SK-N-SH (cell line): ENCODE data around the gene ARHGEF7. TPM values are rescaled to one million over a fixed set of nuclear protein-coding genes. Genes with fewer than 3 reads are reported as not detected.
A peak's percentile ranks its signal among the peaks of the same experiment; 100 is the strongest.

Experiments
- CTCF ChIA-PET: fragments of 300-600, 350-600 bp; formaldehyde crosslinking; extraction: SDS; loops from one replicate; lab custom pipeline; 2021; lab: Yijun Ruan, JAX
- POLR2A ChIA-PET: fragments of 350-600 bp; sonication (Branson Sonifier 250); formaldehyde crosslinking; extraction: SDS; loops from one replicate; lab custom pipeline; 2020; ENCODE audit warnings: antibody characterized with exemption, inconsistent platforms; lab: Yijun Ruan, JAX
- DNase-seq: peaks from one replicate; pipeline ENCODE4 v3.0.0; 2012
- H2AFZ ChIP-seq: fragments of 200-600 bp; sonication (generic); 2 replicates; pipeline ENCODE4 v1.8.1; 2016; ENCODE audit warnings: antibody characterized with exemption, mild to moderate bottlenecking, low read depth
- H3F3A ChIP-seq: fragments of 200-600 bp; sonication (generic); replicated peaks from 2 replicates; pipeline ENCODE3; 2016; ENCODE audit warnings: antibody characterized with exemption, mild to moderate bottlenecking; ENCODE audit not compliant: insufficient read depth
- H3K27ac ChIP-seq, 2 experiments: fragments of 200-500 bp in 1 of 2; fragments of 200-600 bp in 1 of 2; sonication (Bioruptor generic) in 1 of 2; sonication (generic), shearing (Covaris generic) in 1 of 2; 2 replicates each; pipeline versions ENCODE4 v1.5.1 to v1.6.1; 2014 to 2016; ENCODE audit warnings: low read depth in 2 of 2, inconsistent platforms in 1 of 2, low read length in 1 of 2, mild to moderate bottlenecking in 1 of 2, mixed read lengths in 1 of 2
- H3K27me3 ChIP-seq: fragments of 200-600 bp; sonication (generic), shearing (Covaris generic); 2 replicates; pipeline ENCODE4 v1.6.1; 2016; ENCODE audit warnings: mixed run types; ENCODE audit not compliant: insufficient read depth
- H3K36me3 ChIP-seq, 2 experiments: fragments of 200-500 bp in 1 of 2; fragments of 200-600 bp in 1 of 2; sonication (Bioruptor generic) in 1 of 2; sonication (generic) in 1 of 2; replicated peaks in 1 of 2; 2 replicates each; pipeline versions ENCODE3 to v1.5.1; 2014 to 2016; ENCODE audit warnings: low read length in 1 of 2, mild to moderate bottlenecking in 1 of 2; ENCODE audit not compliant: insufficient read depth in 2 of 2, control insufficient read depth in 1 of 2
- H3K4me1 ChIP-seq, 2 experiments: fragments of 200-500 bp in 1 of 2; fragments of 200-600 bp in 1 of 2; sonication (Bioruptor generic) in 1 of 2; sonication (generic), shearing (Covaris generic) in 1 of 2; 2 replicates each; pipeline versions ENCODE4 v1.5.1 to v1.6.1; 2014 to 2016; ENCODE audit warnings: low read depth in 1 of 2, low read length in 1 of 2, mixed run types in 1 of 2; ENCODE audit not compliant: insufficient read depth in 2 of 2, control insufficient read depth in 1 of 2
- H3K4me2 ChIP-seq: fragments of 200-600 bp; sonication (generic), shearing (Covaris generic); 2 replicates; pipeline ENCODE4 v1.6.1; 2017; ENCODE audit warnings: mixed run types
- H3K4me3 ChIP-seq, 2 experiments: fragments of 200-500 bp in 1 of 2; fragments of 200-600 bp in 1 of 2; sonication (Bioruptor generic) in 1 of 2; sonication (generic), shearing (Covaris generic) in 1 of 2; 2 replicates each; pipeline versions ENCODE4 v1.5.1 to v1.8.1; 2014 to 2016; ENCODE audit warnings: low read depth in 2 of 2, inconsistent platforms in 1 of 2, low read length in 1 of 2, mild to moderate bottlenecking in 1 of 2, mixed read lengths in 1 of 2, moderate library complexity in 1 of 2
- H3K79me2 ChIP-seq: fragments of 200-600 bp; sonication (generic); 2 replicates; pipeline ENCODE4 v1.8.1; 2017; ENCODE audit warnings: mild to moderate bottlenecking; ENCODE audit not compliant: insufficient read depth
- H3K9ac ChIP-seq: fragments of 200-600 bp; sonication (generic); 2 replicates; pipeline ENCODE4 v1.6.1; 2017; ENCODE audit warnings: mixed run types
- H3K9me2 ChIP-seq: fragments of 200-600 bp; sonication (generic); 2 replicates; pipeline ENCODE4 v1.6.1; 2017; ENCODE audit warnings: mixed run types
- H3K9me3 ChIP-seq: fragments of 200-600 bp; sonication (generic); 2 replicates; pipeline ENCODE4 v1.6.1; 2017; ENCODE audit warnings: mixed run types, mild to moderate bottlenecking, moderate library complexity
- H4K20me1 ChIP-seq: fragments of 200-600 bp; sonication (generic); 2 replicates; pipeline ENCODE4 v1.6.1; 2017; ENCODE audit warnings: mild to moderate bottlenecking, mixed run types; ENCODE audit not compliant: insufficient read depth
- CHD2 ChIP-seq: fragments of 150-350 bp; IDR thresholded peaks from 2 replicates; pipeline ENCODE4 v1.6.1; 2018; ENCODE audit warnings: low read length; ENCODE audit not compliant: partially characterized antibody
- ELF1 ChIP-seq: IDR thresholded peaks from 2 replicates; pipeline ENCODE4 v1.4.0; 2012
- EP300 ChIP-seq, 2 experiments: IDR thresholded peaks; 2 replicates each; pipeline versions ENCODE4 v1.4.0 to v1.6.1; 2012; ENCODE audit warnings: borderline replicate concordance in 1 of 2, low read depth in 1 of 2, low read length in 1 of 2
- RAD21 ChIP-seq: IDR thresholded peaks from 2 replicates; pipeline ENCODE4 v1.6.1; 2012; ENCODE audit warnings: mild to moderate bottlenecking, low read length
- RFX5 ChIP-seq: IDR thresholded peaks from 2 replicates; pipeline ENCODE4 v1.6.1; 2012; ENCODE audit warnings: mild to moderate bottlenecking, improper control_type of control experiment, low read length
- SMC3 ChIP-seq: IDR thresholded peaks from 2 replicates; pipeline ENCODE4 v1.6.1; 2012; ENCODE audit warnings: low read depth, low read length, improper control_type of control experiment
- TAF1 ChIP-seq: IDR thresholded peaks from 2 replicates; pipeline ENCODE4 v1.6.1; 2012; ENCODE audit warnings: low read depth, mild to moderate bottlenecking, low read length, moderate library complexity, borderline replicate concordance
- TCF12 ChIP-seq: IDR thresholded peaks from 2 replicates; pipeline ENCODE4 v1.4.0; 2012
- YY1 ChIP-seq: IDR thresholded peaks from 2 replicates; pipeline ENCODE4 v1.4.0; 2012; ENCODE audit warnings: low read depth, mild to moderate bottlenecking
- WGBS: methylation state at CpG from one replicate; pipeline ENCODE4 v1.1.6; 2017; ENCODE audit warnings: low lambda C conversion rate; 5-methylcytosine and 5-hydroxymethylcytosine counted together
- polyA plus RNA-seq, 3 experiments: library from polyadenylated mRNA; depleted of rRNA; stranded (reverse); fragments of >200 nt; gene quantifications; 2 replicates each; pipeline ENCODE4 v1.2.3, GENCODE V29; 2012
- TF ChIP-seq, protein P1 (sequence below): fragments of 150-350 bp; IDR thresholded peaks from 2 replicates; pipeline ENCODE4 v1.6.1; 2016; ENCODE audit warnings: mild to moderate bottlenecking, low read depth, low read length
- TF ChIP-seq, protein P2 (sequence below): IDR thresholded peaks from 2 replicates; pipeline ENCODE4 v1.4.0; 2012; ENCODE audit warnings: low read depth
- TF ChIP-seq, protein P3 (sequence below): IDR thresholded peaks from 2 replicates; pipeline ENCODE4 v1.4.0; 2012; ENCODE audit warnings: low read depth, borderline replicate concordance
- TF ChIP-seq, protein P4 (sequence below): IDR thresholded peaks from 2 replicates; pipeline ENCODE4 v1.6.1; 2012; ENCODE audit warnings: mild to moderate bottlenecking, low read depth, low read length, moderate library complexity
- TF ChIP-seq, protein P5 (sequence below): IDR thresholded peaks from 2 replicates; pipeline ENCODE4; 2012
- TF ChIP-seq, protein P6 (sequence below): fragments of 150-350 bp; IDR thresholded peaks from 2 replicates; pipeline ENCODE4 v1.6.1; 2017; ENCODE audit warnings: antibody characterized with exemption, low read length, low read depth, borderline replicate concordance

Gene ARHGEF7
- polyA plus RNA-seq, 1 of the 3 experiments (the other 2 are of a cell fraction), result 21.6 TPM

DNA sequence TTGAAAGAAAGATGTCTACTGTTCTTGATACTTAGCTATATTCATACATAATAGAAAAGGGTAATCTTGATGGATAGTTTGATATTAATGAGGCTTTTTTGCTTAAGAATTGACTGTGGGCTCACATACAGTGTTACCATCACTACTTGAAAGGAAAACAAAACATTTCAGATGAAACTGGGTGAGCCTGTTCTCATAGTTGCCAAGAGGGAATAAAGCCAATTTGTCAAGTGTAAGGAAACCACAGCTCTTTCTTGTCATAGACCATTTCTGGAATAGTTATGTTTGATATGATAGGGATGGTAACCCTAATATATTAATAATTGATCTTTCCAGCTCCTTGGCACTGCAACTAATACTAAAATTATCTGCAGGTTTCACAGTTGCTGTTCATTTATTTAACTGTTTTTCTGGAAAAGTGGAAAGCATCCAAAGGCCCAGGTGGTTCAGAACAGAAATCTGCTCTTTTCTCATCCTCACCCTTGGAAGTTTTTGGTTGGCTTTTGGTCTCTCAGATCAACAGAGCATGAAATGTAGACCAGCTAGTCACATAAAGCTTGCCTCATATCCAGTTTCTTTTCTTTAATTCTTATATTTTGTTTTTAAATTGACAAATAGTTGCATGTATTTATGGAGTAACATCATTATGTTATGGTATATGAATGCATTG lies 43.2 kb downstream of the ARHGEF7 start (continued):
- TF ChIP-seq RFX5 (no peak), SMC3 (no peak), TCF12 (no peak), TAF1 (no peak), ELF1 (no peak), YY1 (no peak)
- TF ChIP-seq, protein P1, sequence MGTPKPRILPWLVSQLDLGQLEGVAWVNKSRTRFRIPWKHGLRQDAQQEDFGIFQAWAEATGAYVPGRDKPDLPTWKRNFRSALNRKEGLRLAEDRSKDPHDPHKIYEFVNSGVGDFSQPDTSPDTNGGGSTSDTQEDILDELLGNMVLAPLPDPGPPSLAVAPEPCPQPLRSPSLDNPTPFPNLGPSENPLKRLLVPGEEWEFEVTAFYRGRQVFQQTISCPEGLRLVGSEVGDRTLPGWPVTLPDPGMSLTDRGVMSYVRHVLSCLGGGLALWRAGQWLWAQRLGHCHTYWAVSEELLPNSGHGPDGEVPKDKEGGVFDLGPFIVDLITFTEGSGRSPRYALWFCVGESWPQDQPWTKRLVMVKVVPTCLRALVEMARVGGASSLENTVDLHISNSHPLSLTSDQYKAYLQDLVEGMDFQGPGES, result no peak
- TF ChIP-seq, protein P2, sequence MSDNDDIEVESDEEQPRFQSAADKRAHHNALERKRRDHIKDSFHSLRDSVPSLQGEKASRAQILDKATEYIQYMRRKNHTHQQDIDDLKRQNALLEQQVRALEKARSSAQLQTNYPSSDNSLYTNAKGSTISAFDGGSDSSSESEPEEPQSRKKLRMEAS, result no peak
- TF ChIP-seq, protein P3, sequence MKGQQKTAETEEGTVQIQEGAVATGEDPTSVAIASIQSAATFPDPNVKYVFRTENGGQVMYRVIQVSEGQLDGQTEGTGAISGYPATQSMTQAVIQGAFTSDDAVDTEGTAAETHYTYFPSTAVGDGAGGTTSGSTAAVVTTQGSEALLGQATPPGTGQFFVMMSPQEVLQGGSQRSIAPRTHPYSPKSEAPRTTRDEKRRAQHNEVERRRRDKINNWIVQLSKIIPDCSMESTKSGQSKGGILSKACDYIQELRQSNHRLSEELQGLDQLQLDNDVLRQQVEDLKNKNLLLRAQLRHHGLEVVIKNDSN, result no peak
- TF ChIP-seq, all 33 proteins: peak for 0

DNA sequence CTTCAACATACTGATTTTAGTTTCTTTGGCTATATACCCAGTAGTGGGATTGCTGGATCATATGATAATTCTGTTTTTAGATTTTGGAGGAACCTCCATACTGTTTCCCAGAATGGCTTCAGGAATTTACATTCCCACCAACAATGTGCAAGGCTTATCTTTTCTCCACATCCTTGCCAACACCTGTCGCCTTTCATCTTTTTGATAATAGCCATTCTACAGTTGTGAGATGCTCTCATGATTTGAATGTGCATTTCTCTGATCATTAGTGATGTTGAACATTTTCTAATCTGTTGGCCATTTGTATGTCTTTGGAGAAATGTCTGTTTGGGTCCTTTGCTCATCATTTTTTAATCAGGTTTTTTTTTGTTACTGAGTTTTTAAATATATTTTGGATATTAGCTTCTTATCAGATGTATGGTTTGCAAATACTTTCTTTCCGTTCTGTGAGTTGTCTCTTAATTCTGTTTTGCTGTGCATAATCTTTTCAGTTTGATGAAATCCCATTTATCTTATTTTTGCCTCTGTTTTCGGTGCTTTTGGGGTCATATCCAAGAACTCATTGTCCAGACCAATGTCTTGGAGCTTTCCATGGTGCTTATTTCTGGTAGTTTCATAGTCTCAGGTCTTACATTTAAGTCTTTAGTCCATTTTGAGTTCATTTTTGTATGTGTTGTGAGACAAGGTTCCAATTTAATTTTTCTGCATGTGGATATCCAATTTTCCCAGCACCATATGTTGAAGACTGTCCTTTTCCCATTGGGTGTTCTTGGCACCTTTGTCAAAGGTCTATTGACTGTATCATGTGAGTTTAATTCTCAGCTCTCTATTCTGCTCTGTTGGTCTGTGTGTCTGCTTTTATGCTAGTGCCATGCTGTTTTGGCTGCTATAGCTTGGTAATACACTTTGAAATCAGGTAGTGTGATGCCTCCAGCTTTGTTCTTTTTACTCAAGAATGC lies 44.5 kb downstream of the ARHGEF7 start:
- no peak for DNase-seq
- no peaks in the 10 kb centered on the region for H3K9me3 ChIP-seq
- peak overlapping the region in 1 of 2 experiments; percentile 11; a peak in 1 of 4 replicates for H3K27ac ChIP-seq
- H3K36me3 ChIP-seq, result peaks cover 33 to 39% of the 10 kb centered on the region in 2 experiments
- H4K20me1 ChIP-seq, result peaks cover 55% of the 10 kb centered on the region
- H3K27me3 ChIP-seq, result no peaks in the 10 kb centered on the region
- H3F3A ChIP-seq, result peaks cover under 1% of the 10 kb centered on the region
- H3K4me3 ChIP-seq, result no peak overlapping the region
- POLR2A ChIA-PET, result no interaction called here
- TF ChIP-seq RAD21 (no peak), EP300 (IDR thresholded peaks at IDR 0.05; ENCODE audit: borderline replicate concordance in 1 of 2, low read depth in 1 of 2, low read length in 1 of 2) (no peak), SMC3 (no peak), TCF12 (peak; percentile 65), CHD2 (no peak)
- TF ChIP-seq, protein P4, sequence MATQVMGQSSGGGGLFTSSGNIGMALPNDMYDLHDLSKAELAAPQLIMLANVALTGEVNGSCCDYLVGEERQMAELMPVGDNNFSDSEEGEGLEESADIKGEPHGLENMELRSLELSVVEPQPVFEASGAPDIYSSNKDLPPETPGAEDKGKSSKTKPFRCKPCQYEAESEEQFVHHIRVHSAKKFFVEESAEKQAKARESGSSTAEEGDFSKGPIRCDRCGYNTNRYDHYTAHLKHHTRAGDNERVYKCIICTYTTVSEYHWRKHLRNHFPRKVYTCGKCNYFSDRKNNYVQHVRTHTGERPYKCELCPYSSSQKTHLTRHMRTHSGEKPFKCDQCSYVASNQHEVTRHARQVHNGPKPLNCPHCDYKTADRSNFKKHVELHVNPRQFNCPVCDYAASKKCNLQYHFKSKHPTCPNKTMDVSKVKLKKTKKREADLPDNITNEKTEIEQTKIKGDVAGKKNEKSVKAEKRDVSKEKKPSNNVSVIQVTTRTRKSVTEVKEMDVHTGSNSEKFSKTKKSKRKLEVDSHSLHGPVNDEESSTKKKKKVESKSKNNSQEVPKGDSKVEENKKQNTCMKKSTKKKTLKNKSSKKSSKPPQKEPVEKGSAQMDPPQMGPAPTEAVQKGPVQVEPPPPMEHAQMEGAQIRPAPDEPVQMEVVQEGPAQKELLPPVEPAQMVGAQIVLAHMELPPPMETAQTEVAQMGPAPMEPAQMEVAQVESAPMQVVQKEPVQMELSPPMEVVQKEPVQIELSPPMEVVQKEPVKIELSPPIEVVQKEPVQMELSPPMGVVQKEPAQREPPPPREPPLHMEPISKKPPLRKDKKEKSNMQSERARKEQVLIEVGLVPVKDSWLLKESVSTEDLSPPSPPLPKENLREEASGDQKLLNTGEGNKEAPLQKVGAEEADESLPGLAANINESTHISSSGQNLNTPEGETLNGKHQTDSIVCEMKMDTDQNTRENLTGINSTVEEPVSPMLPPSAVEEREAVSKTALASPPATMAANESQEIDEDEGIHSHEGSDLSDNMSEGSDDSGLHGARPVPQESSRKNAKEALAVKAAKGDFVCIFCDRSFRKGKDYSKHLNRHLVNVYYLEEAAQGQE, result peak; percentile 83
- TF ChIP-seq, protein P5, sequence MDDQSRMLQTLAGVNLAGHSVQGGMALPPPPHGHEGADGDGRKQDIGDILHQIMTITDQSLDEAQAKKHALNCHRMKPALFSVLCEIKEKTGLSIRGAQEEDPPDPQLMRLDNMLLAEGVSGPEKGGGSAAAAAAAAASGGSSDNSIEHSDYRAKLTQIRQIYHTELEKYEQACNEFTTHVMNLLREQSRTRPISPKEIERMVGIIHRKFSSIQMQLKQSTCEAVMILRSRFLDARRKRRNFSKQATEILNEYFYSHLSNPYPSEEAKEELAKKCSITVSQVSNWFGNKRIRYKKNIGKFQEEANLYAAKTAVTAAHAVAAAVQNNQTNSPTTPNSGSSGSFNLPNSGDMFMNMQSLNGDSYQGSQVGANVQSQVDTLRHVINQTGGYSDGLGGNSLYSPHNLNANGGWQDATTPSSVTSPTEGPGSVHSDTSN, result peak; percentile 38; the same call in 1 of the 2 replicates
- TF ChIP-seq, protein P6, sequence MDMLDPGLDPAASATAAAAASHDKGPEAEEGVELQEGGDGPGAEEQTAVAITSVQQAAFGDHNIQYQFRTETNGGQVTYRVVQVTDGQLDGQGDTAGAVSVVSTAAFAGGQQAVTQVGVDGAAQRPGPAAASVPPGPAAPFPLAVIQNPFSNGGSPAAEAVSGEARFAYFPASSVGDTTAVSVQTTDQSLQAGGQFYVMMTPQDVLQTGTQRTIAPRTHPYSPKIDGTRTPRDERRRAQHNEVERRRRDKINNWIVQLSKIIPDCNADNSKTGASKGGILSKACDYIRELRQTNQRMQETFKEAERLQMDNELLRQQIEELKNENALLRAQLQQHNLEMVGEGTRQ, result no peak
- H3K4me2 ChIP-seq, result no peak overlapping the region
- 93% methylated on average over 3 of the region's 3 CpGs for WGBS
- H3K9ac ChIP-seq, result no peak overlapping the region
- H3K79me2 ChIP-seq, result peaks cover 97% of the 10 kb centered on the region
- H2AFZ ChIP-seq, result no peak overlapping the region
- CTCF ChIA-PET, result interaction anchor here (0.7 kb wide), 1 partner anchor 104 kb away, joined by 3 read pairs; no protein-coding TSS in a partner anchor
- H3K9me2 ChIP-seq, result no peaks in the 10 kb centered on the region
- H3K4me1 ChIP-seq, result peaks cover 4 to 5% of the 10 kb centered on the region in 2 experiments; a peak in 2 of 4 replicates
